ENCODE measurements around the gene CAMK1D.
A peak's percentile ranks its signal among the peaks of the same experiment; 100 is the strongest.

Gene CAMK1D

DNA sequence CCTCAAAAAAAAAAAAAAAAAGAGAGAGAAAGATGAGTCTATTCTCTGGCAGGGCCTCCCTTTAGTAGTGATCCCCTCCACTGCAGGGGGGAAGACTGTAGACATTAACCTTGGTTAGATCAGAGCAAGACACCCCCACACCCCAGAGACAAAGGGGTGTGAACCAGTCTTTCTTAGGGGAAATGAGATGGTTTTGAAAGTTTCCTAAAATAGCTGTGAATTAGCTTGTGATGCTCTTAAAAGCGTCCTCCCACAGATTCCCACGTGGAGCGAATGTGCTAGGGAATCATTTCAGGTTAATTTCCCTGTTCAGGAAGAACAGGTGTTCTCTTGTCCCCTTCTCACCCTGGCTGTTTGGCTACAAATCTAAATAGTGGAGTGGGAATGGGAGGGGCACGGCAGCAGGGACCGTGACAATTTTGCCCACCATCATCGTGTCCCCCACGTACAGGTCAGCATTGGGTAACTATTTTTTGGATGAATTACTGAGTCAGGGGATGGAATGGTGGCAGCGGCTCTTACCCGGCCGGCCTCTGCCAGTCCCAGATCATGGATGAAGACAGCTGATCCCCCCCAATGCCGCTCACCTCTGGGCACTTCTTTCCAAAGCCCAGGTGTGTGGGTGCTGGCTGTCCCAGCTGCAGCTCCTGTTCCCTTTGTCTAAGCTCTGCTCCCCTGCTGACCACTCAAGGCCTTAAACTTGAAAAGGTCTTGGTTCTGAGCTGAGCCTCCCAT lies 499.3 kb downstream of the CAMK1D start:
- ATAC-seq, result no peak
- TF ChIP-seq OSR1 (CRISPR knock-in tag; IDR thresholded peaks at IDR 0.05) (no peak), ARNTL (CRISPR knock-in tag; IDR thresholded peaks at IDR 0.05; ENCODE audit: borderline replicate concordance, low read depth) (no peak), ZNF70 (CRISPR knock-in tag; IDR thresholded peaks at IDR 0.05) (no peak), GLIS3 (CRISPR knock-in tag; IDR thresholded peaks at IDR 0.05) (no peak), ZFP30 (CRISPR knock-in tag; IDR thresholded peaks at IDR 0.05) (no peak), ZFP3 (CRISPR knock-in tag; IDR thresholded peaks at IDR 0.05) (no peak), RARB (CRISPR knock-in tag; IDR thresholded peaks at IDR 0.05) (no peak), ZC3H10 (CRISPR knock-in tag; IDR thresholded peaks at IDR 0.05) (no peak), SNAI2 (CRISPR knock-in tag; IDR thresholded peaks at IDR 0.05) (no peak)
- TF ChIP-seq, protein P1, sequence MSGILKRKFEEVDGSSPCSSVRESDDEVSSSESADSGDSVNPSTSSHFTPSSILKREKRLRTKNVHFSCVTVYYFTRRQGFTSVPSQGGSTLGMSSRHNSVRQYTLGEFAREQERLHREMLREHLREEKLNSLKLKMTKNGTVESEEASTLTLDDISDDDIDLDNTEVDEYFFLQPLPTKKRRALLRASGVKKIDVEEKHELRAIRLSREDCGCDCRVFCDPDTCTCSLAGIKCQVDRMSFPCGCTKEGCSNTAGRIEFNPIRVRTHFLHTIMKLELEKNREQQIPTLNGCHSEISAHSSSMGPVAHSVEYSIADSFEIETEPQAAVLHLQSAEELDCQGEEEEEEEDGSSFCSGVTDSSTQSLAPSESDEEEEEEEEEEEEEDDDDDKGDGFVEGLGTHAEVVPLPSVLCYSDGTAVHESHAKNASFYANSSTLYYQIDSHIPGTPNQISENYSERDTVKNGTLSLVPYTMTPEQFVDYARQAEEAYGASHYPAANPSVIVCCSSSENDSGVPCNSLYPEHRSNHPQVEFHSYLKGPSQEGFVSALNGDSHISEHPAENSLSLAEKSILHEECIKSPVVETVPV (CRISPR knock-in tag; IDR thresholded peaks at IDR 0.05), result no peak
- TF ChIP-seq, protein P2, sequence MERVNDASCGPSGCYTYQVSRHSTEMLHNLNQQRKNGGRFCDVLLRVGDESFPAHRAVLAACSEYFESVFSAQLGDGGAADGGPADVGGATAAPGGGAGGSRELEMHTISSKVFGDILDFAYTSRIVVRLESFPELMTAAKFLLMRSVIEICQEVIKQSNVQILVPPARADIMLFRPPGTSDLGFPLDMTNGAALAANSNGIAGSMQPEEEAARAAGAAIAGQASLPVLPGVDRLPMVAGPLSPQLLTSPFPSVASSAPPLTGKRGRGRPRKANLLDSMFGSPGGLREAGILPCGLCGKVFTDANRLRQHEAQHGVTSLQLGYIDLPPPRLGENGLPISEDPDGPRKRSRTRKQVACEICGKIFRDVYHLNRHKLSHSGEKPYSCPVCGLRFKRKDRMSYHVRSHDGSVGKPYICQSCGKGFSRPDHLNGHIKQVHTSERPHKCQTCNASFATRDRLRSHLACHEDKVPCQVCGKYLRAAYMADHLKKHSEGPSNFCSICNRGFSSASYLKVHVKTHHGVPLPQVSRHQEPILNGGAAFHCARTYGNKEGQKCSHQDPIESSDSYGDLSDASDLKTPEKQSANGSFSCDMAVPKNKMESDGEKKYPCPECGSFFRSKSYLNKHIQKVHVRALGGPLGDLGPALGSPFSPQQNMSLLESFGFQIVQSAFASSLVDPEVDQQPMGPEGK (CRISPR knock-in tag; IDR thresholded peaks at IDR 0.05; ENCODE audit: borderline replicate concordance), result no peak
- TF ChIP-seq, protein P3, sequence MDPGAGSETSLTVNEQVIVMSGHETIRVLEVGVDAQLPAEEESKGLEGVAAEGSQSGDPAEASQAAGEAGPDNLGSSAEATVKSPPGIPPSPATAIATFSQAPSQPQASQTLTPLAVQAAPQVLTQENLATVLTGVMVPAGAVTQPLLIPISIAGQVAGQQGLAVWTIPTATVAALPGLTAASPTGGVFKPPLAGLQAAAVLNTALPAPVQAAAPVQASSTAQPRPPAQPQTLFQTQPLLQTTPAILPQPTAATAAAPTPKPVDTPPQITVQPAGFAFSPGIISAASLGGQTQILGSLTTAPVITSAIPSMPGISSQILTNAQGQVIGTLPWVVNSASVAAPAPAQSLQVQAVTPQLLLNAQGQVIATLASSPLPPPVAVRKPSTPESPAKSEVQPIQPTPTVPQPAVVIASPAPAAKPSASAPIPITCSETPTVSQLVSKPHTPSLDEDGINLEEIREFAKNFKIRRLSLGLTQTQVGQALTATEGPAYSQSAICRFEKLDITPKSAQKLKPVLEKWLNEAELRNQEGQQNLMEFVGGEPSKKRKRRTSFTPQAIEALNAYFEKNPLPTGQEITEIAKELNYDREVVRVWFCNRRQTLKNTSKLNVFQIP (CRISPR knock-in tag; IDR thresholded peaks at IDR 0.05; ENCODE audit: borderline replicate concordance, low read depth), result no peak

DNA sequence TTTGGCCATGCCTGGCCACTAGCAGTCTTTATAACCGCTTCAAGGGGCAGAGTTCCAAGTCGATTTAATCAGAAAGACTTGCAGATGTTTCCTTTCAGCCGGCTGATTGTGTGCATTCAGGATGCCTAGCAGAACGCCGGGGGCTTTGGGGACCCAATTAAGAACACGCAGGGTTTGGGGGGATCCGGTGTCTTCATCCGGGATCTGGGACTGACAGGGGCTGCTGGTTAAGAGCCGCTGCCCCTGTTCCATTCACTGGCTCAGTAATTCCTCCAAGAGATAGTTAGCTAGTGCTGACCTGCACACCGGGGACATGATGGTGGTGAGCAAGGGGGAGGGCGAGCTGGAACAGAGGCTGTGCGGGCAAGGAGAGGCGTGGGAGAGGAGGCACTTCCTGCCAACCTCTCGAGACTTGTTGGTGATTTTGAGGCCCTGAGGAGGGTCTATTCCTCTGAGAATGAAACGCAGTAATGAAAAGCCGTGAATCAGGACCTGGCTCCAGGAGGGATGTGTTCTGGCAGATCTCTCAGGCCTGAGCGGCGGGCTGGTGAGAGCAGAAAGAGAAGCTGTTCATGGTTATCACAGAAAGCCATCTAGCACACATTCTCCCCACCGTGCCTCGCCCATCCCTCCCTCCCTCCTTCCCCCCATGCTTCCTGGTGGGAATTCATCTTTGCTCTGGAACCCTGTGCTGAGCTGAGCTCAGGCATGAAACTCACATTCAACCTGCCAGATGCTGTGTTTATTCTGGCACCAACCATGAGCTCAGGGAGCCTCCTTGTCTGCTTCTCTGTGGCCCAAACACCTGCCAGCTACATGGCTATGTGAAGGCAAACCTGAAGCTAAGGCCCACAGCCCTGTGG lies 500.2 kb downstream of the CAMK1D start:
- peak; percentile 41 for ATAC-seq

DNA sequence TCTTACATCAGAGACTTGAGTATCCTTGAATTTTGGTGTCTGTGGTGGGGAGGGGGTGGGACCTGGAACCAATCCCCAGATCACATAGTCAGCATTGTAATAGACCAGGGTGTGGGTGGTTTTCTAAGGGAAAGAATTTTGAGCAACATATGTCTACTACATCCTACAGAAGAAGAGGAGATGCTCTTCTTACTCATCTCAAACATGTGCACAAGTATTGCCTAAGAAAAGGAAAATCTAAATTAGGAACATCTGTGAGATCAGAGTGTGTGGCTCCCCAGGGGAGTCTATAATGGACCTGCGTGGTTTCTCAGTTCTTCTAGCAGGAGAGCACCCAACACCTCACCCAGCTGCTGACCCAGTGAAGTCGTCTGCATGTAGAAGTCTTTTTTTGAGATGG lies 503.3 kb downstream of the CAMK1D start:
- ATAC-seq, result no peak
- TF ChIP-seq, protein P4, sequence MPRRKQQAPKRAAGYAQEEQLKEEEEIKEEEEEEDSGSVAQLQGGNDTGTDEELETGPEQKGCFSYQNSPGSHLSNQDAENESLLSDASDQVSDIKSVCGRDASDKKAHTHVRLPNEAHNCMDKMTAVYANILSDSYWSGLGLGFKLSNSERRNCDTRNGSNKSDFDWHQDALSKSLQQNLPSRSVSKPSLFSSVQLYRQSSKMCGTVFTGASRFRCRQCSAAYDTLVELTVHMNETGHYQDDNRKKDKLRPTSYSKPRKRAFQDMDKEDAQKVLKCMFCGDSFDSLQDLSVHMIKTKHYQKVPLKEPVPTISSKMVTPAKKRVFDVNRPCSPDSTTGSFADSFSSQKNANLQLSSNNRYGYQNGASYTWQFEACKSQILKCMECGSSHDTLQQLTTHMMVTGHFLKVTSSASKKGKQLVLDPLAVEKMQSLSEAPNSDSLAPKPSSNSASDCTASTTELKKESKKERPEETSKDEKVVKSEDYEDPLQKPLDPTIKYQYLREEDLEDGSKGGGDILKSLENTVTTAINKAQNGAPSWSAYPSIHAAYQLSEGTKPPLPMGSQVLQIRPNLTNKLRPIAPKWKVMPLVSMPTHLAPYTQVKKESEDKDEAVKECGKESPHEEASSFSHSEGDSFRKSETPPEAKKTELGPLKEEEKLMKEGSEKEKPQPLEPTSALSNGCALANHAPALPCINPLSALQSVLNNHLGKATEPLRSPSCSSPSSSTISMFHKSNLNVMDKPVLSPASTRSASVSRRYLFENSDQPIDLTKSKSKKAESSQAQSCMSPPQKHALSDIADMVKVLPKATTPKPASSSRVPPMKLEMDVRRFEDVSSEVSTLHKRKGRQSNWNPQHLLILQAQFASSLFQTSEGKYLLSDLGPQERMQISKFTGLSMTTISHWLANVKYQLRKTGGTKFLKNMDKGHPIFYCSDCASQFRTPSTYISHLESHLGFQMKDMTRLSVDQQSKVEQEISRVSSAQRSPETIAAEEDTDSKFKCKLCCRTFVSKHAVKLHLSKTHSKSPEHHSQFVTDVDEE (CRISPR knock-in tag; IDR thresholded peaks at IDR 0.05), result no peak
- TF ChIP-seq ZNF8 (CRISPR knock-in tag; IDR thresholded peaks at IDR 0.05) (no peak), ARNTL (CRISPR knock-in tag; IDR thresholded peaks at IDR 0.05; ENCODE audit: borderline replicate concordance, low read depth) (no peak)

More for the DNA sequence above, 500.2 kb downstream of the CAMK1D start:
- TF ChIP-seq TOX (CRISPR knock-in tag; IDR thresholded peaks at IDR 0.05; ENCODE audit: borderline replicate concordance) (no peak), PPARA (CRISPR knock-in tag; IDR thresholded peaks at IDR 0.05; ENCODE audit: borderline replicate concordance) (no peak), RARB (CRISPR knock-in tag; IDR thresholded peaks at IDR 0.05) (no peak), ZC3H10 (CRISPR knock-in tag; IDR thresholded peaks at IDR 0.05) (no peak), ZFP30 (CRISPR knock-in tag; IDR thresholded peaks at IDR 0.05) (no peak)
- TF ChIP-seq, protein P1 (CRISPR knock-in tag; IDR thresholded peaks at IDR 0.05), result no peak
- TF ChIP-seq, protein P4 (CRISPR knock-in tag; IDR thresholded peaks at IDR 0.05), result no peak

Measured in SK-N-SH treated with all-trans-retinoic acid at 6 μM for 48 hours (cell line).